ENCODE measurements around the gene ANGPTL8. TPM values are rescaled to one million over a fixed set of nuclear protein-coding genes. Genes with fewer than 3 reads are reported as not detected.

ANGPTL8 gene
- total RNA-seq, 2 donors from 2014 or later: not detected

- H3K36me3 Mint-ChIP-seq (ENCODE audit: low read depth): no peaks in the 10 kb centered on the region
- no peak overlapping the region for H3K27ac Mint-ChIP-seq
- DNase-seq: no peak
- H3K4me3 Mint-ChIP-seq: no peak overlapping the region
- peaks cover 13% of the 10 kb centered on the region for H3K4me1 Mint-ChIP-seq
- H3K27me3 Mint-ChIP-seq: peaks cover 22% of the 10 kb centered on the region
- ATAC-seq: no peak
- no peaks in the 10 kb centered on the region for H3K9me3 ChIP-seq (ENCODE audit: control insufficient read depth, low read length, poor library complexity, severe bottlenecking)
These were observed 40.5 kb upstream of the ANGPTL8 start for GRCh38 chr19:11198769-11199424.

DNA sequence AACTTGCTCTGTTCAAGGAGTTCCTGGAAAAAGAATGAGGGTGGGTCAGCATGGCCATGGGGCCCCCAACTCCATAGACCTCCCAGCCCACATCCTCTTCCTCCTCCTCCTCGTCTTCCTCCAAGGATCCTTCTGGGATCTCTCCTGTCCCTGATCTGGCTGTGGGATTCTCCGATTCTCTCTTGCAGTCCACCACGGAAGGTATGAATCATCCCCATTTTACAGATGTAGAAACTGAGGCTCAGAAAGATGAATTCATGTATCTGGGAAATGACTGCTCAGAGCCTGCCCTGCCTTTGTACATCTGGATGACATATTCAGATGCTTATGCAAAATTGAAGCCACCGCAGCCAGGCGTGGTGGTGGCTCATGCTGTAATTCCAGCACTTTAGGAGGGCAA is 39.9 kb upstream of the ANGPTL8 start:
- Mint-ChIP-seq H3K36me3 (ENCODE audit: low read depth) (no peaks in the 10 kb centered on the region), H3K27me3 (peaks cover 22% of the 10 kb centered on the region), H3K4me3 (no peak overlapping the region), H3K27ac (no peak overlapping the region), H3K4me1 (peaks cover 17% of the 10 kb centered on the region)
- ATAC-seq (no peak), DNase-seq (no peak)
- H3K9me3 ChIP-seq (ENCODE audit: control insufficient read depth, low read length, poor library complexity, severe bottlenecking): no peaks in the 10 kb centered on the region

- no peak for ATAC-seq
- H3K27ac Mint-ChIP-seq: no peak overlapping the region
- H3K27me3 Mint-ChIP-seq: peaks cover 22% of the 10 kb centered on the region
- H3K9me3 ChIP-seq (ENCODE audit: control insufficient read depth, low read length, poor library complexity, severe bottlenecking): no peaks in the 10 kb centered on the region
- H3K4me1 Mint-ChIP-seq: peaks cover 17% of the 10 kb centered on the region
- no peak overlapping the region for H3K4me3 Mint-ChIP-seq
- no peaks in the 10 kb centered on the region for H3K36me3 Mint-ChIP-seq (ENCODE audit: low read depth)
- no peak for DNase-seq
These were observed 39.3 kb upstream of the ANGPTL8 start for GRCh38 chr19:11200015-11200574.

DNA sequence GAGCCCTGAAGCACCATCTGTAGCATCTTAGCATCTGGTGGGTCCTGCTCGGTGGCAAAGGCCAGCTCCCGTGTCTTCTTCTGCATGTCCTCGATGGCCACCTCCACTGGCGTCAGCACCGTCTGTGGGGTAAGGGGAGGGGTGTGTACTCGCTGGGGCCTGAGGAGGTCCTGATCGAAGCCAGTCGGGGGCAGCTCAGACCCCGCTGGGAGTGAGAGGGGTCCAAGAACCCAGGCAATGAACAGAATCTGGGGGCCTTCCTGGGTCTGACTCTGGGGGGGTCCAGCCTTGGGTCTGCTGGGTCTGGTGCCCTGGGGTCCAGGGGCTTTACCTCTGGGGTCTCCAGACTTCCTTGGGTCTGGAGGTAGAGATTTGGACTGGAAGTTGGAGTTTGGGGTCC is 38.5 kb upstream of the ANGPTL8 start:
- no peaks in the 10 kb centered on the region for H3K36me3 Mint-ChIP-seq (ENCODE audit: low read depth)
- no peak for DNase-seq
- H3K4me1 Mint-ChIP-seq: peaks cover 13% of the 10 kb centered on the region
- H3K27ac Mint-ChIP-seq: no peak overlapping the region
- H3K4me3 Mint-ChIP-seq: no peak overlapping the region
- no peak for ATAC-seq
- H3K27me3 Mint-ChIP-seq: peaks cover 15% of the 10 kb centered on the region
- H3K9me3 ChIP-seq (ENCODE audit: control insufficient read depth, low read length, poor library complexity, severe bottlenecking): no peaks in the 10 kb centered on the region

DNA sequence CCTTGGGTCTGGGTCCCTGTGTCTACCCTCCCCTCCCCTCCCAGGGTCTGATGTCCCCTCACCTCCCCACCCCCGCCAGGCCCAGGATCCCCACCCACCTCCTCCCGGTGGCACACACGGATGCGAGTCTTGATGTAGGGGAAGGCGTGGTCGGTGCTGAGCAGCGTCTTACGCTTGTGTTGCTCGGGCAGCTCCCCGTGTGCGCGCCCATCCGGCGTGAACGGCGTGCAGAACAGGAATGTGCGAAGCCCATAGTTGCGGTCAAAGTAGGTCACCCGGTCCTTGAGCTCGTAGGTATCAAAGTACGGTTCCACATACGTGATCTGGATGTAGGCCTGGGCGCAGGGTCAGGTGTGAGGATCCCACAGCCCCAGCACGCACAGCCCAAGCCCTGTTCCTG is 37.6 kb upstream of the ANGPTL8 start:
- DNase-seq (no peak), ATAC-seq (no peak)
- Mint-ChIP-seq H3K4me1 (peaks cover 8% of the 10 kb centered on the region), H3K4me3 (no peak overlapping the region), H3K27me3 (peaks cover 9% of the 10 kb centered on the region), H3K27ac (no peak overlapping the region), H3K36me3 (ENCODE audit: low read depth) (no peaks in the 10 kb centered on the region)
- no peaks in the 10 kb centered on the region for H3K9me3 ChIP-seq (ENCODE audit: control insufficient read depth, low read length, poor library complexity, severe bottlenecking)

- H3K4me3 Mint-ChIP-seq: no peak overlapping the region
- H3K36me3 Mint-ChIP-seq (ENCODE audit: low read depth): no peaks in the 10 kb centered on the region
- H3K27ac Mint-ChIP-seq: no peak overlapping the region
- DNase-seq (no peak), ATAC-seq (no peak)
- peaks cover 8% of the 10 kb centered on the region for H3K4me1 Mint-ChIP-seq
- H3K9me3 ChIP-seq (ENCODE audit: control insufficient read depth, low read length, poor library complexity, severe bottlenecking): no peaks in the 10 kb centered on the region
- peaks cover 9% of the 10 kb centered on the region for H3K27me3 Mint-ChIP-seq
These were observed 36.8 kb upstream of the ANGPTL8 start for GRCh38 chr19:11202488-11203193.

DNA sequence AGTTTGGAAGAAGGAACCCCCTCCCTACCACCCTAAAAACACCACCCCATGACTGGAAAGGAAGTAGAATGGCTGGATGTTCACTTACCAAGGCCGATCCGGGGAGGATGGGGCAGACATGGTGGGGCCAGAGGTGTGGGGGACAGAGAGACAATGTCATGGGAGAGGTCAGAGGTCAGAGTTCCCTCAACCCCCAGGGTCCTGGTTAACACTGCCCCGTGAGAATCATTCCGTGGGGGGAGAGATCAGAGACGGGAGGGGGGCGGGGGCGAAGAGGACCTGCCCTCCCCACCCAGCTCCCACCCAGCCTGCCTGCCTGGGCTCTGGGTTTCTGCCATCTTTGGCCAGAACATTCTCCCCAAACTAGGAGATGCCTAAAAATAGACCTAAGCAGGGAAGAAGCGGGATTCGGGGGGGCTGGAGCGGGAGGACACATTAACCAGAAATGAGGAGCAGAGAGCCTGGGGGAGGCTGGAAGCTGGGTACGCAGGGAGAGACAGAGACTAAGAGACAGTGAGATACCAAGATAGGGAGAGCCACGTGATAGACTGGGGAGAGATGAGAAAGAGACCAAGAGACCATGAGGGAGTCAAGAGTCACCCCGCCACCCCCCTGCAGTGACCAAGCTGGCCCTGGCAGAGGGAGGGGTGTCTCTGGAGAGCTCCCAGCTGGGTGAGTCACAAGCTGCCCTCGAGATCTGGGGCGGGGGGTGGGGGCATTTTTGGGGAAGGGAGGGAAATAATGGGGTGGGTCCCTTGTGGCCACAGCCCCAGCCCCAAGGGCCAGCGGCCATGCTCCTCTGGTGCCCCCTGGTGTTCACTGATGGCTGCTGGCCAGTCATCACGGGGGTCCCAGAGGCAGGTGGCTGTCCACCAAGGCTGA is 36.0 kb upstream of the ANGPTL8 start:
- DNase-seq (peak in 2 of 3 donors; percentile 20 to 22), ATAC-seq (no peak)
- H3K27ac Mint-ChIP-seq: no peak overlapping the region
- no peaks in the 10 kb centered on the region for H3K36me3 Mint-ChIP-seq (ENCODE audit: low read depth)
- H3K9me3 ChIP-seq (ENCODE audit: control insufficient read depth, low read length, poor library complexity, severe bottlenecking): no peaks in the 10 kb centered on the region
- H3K4me3 Mint-ChIP-seq: no peak overlapping the region
- peaks cover 9% of the 10 kb centered on the region for H3K27me3 Mint-ChIP-seq
- H3K4me1 Mint-ChIP-seq: peaks cover 8% of the 10 kb centered on the region

GRCh38 chr19:11204076-11204602 is 35.3 kb upstream of the ANGPTL8 start:
- peaks cover 9% of the 10 kb centered on the region for H3K27me3 Mint-ChIP-seq
- DNase-seq (no peak), ATAC-seq (no peak)
- H3K27ac Mint-ChIP-seq: no peak overlapping the region
- no peaks in the 10 kb centered on the region for H3K9me3 ChIP-seq (ENCODE audit: control insufficient read depth, low read length, poor library complexity, severe bottlenecking)
- no peaks in the 10 kb centered on the region for H3K36me3 Mint-ChIP-seq (ENCODE audit: low read depth)
- no peak overlapping the region for H3K4me3 Mint-ChIP-seq
- H3K4me1 Mint-ChIP-seq: peaks cover 8% of the 10 kb centered on the region

DNA sequence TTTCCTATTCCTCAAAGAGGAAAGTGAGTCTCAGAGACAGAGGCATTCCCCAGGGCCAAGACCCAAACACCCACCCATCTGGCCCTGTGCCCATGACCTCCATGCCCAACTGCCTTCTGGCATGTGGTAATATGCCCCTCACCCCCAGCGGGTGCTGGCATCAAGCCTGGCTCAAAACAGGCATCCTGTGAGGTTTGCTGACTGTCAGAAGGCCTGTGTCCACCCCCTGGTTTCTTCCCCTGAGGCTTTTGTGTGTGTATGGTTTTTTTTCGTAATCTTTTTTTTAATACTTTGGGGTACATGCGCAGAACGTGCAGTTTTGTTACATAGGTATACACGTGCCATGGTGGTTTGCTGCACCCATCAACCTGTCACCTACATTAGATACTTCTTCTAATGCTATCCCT is 34.5 kb upstream of the ANGPTL8 start:
- no peaks in the 10 kb centered on the region for H3K9me3 ChIP-seq (ENCODE audit: control insufficient read depth, low read length, poor library complexity, severe bottlenecking)
- Mint-ChIP-seq H3K36me3 (ENCODE audit: low read depth) (no peaks in the 10 kb centered on the region), H3K27me3 (peaks cover 9% of the 10 kb centered on the region), H3K4me1 (peaks cover 8% of the 10 kb centered on the region), H3K27ac (no peak overlapping the region), H3K4me3 (no peak overlapping the region)
- ATAC-seq (no peak), DNase-seq (no peak)

- H3K27ac Mint-ChIP-seq: no peak overlapping the region
- no peak overlapping the region for H3K4me3 Mint-ChIP-seq
- peaks cover 8% of the 10 kb centered on the region for H3K4me1 Mint-ChIP-seq
- H3K36me3 Mint-ChIP-seq (ENCODE audit: low read depth): no peaks in the 10 kb centered on the region
- ATAC-seq (no peak), DNase-seq (no peak)
- H3K9me3 ChIP-seq (ENCODE audit: control insufficient read depth, low read length, poor library complexity, severe bottlenecking): no peaks in the 10 kb centered on the region
- H3K27me3 Mint-ChIP-seq: peaks cover 9% of the 10 kb centered on the region
These were observed 33.4 kb upstream of the ANGPTL8 start for GRCh38 chr19:11205939-11206570.

DNA sequence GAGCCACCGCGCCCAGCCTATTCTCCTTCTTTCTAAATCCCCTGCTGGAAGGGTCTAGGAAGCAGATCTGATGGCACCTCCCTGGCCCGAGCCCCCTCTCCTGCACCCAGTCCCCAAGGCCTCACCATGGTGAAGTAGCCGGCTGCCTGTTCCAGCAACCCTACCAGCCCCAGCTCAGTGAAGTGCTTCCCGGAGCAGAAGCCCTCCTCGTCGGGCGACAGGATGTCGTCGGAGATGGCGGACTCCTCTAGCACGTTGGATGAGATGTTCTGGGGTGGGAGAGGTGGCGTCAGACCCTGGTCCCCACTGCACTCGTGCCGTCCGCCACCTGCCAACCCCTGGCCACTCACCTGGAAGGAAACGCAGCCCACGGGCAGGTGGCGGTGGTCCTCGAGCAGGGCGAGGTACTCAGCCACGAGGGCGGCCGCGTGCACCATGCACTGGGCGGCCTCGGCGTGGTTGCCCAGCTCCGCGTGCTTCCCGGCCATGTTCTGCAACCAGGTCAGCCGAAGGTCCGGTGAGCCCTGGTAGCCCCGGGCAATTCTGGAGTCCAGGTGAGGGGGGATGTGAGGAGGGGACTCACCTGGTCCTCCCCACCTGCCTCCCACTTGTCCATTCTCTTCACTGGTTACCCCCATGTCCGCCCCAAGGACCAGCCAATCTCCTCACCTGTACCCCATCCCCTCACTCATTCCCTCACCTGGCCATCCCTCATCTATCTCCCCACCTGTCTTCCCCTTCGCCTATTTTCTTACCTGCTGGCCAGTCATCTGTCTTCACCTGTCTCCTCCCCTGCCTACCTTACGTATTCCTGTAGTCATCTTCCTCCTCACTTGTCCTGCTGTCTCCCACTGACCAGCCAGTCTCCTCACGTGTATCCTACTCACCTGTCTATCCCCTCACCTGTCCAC is 30.6 kb upstream of the ANGPTL8 start:
- no peaks in the 10 kb centered on the region for H3K9me3 ChIP-seq (ENCODE audit: control insufficient read depth, low read length, poor library complexity, severe bottlenecking)
- Mint-ChIP-seq H3K27ac (peak overlapping the region; percentile 56), H3K4me3 (no peak overlapping the region), H3K36me3 (ENCODE audit: low read depth) (no peaks in the 10 kb centered on the region), H3K4me1 (peaks cover 6% of the 10 kb centered on the region), H3K27me3 (no peaks in the 10 kb centered on the region)
- DNase-seq: no peak
- ATAC-seq: no peak

Measured in T-helper 17 cell (primary cell).